ENCODE results near the gene GGA3. TPM values are rescaled to one million over a fixed set of nuclear protein-coding genes. Genes with fewer than 3 reads are reported as not detected.

Gene GGA3
- total and polyA plus RNA-seq, 2 experiments from 2014 or later = 22.5 to 54.3 TPM

GRCh38 chr17:75209061-75209460 is 52.3 kb downstream of the GGA3 start:
- H2AFZ ChIP-seq = no peak overlapping the region
- peaks cover 5% of the 10 kb centered on the region; the same call in 2 of the 3 replicates for H3K4me1 Mint-ChIP-seq
- H4K20me1 ChIP-seq (replicated peaks; ENCODE audit: insufficient read depth) = peaks cover 24% of the 10 kb centered on the region
- no peaks in the 10 kb centered on the region for H3K27me3 ChIP-seq (ENCODE audit: insufficient read depth)
- peaks cover 46% of the 10 kb centered on the region for H3K36me3 ChIP-seq (ENCODE audit: insufficient read depth)
- H3K4me3 Mint-ChIP-seq = no peak overlapping the region
- H3K9me3 Mint-ChIP-seq = no peaks in the 10 kb centered on the region; the same call in 2 of the 3 replicates
- 0 out of 2 replicates have a peak overlapping the region, but pooled peaks have one; percentile 26 for H3K27ac ChIP-seq (ENCODE audit: low read depth)
- H3K79me2 ChIP-seq (replicated peaks; ENCODE audit: insufficient read depth) = peaks cover 48% of the 10 kb centered on the region
- DNase-seq (ENCODE audit: low spot score) (no peak), ATAC-seq (no peak)
- no peak overlapping the region for H3K27ac Mint-ChIP-seq
- H3K9me2 ChIP-seq (ENCODE audit: insufficient read depth) = no peaks in the 10 kb centered on the region
- TF ChIP-seq REST (IDR thresholded peaks at IDR 0.05; ENCODE audit: unreplicated experiment) (no peak), EZH2 (IDR thresholded peaks at IDR 0.05; ENCODE audit: low read depth, unreplicated experiment) (no peak), EZH2phosphoT487 (IDR thresholded peaks at IDR 0.05; ENCODE audit: unreplicated experiment) (no peak), POLR2AphosphoS5 (IDR thresholded peaks at IDR 0.05; ENCODE audit: low read depth) (no peak), ZNF331 (CRISPR knock-in tag; IDR thresholded peaks at IDR 0.05; ENCODE audit: low read depth) (no peak)
- peaks cover 13% of the 10 kb centered on the region for H3K4me1 ChIP-seq (ENCODE audit: insufficient read depth)
- H3F3A ChIP-seq (replicated peaks; ENCODE audit: low read depth) = peaks cover 25% of the 10 kb centered on the region
- no peak overlapping the region for H3K4me2 ChIP-seq
- peaks cover 6% of the 10 kb centered on the region for H3K27me3 Mint-ChIP-seq (ENCODE audit: insufficient read depth, low read depth, poor library complexity)
- H3K36me3 Mint-ChIP-seq (ENCODE audit: low read depth) = peaks cover 53% of the 10 kb centered on the region
- no peak overlapping the region for H3K4me3 ChIP-seq

GRCh38 chr17:75208161-75208560 is 53.2 kb downstream of the GGA3 start:
- peaks cover 25% of the 10 kb centered on the region for H3F3A ChIP-seq (replicated peaks; ENCODE audit: low read depth)
- H3K27me3 ChIP-seq (ENCODE audit: insufficient read depth) = no peaks in the 10 kb centered on the region
- peaks cover 48% of the 10 kb centered on the region for H3K79me2 ChIP-seq (replicated peaks; ENCODE audit: insufficient read depth)
- Mint-ChIP-seq H3K36me3 (ENCODE audit: low read depth) (peaks cover 44% of the 10 kb centered on the region), H3K4me1 (peaks cover 5% of the 10 kb centered on the region; the same call in 2 of the 3 replicates), H3K27ac (no peak overlapping the region), H3K9me3 (no peaks in the 10 kb centered on the region; the same call in 2 of the 3 replicates), H3K27me3 (ENCODE audit: insufficient read depth, low read depth, poor library complexity) (peaks cover 6% of the 10 kb centered on the region), H3K4me3 (no peak overlapping the region)
- DNase-seq (ENCODE audit: low spot score) (no peak), ATAC-seq (no peak)
- H4K20me1 ChIP-seq (replicated peaks; ENCODE audit: insufficient read depth) = peaks cover 24% of the 10 kb centered on the region
- H3K4me3 ChIP-seq = no peak overlapping the region
- H3K36me3 ChIP-seq (ENCODE audit: insufficient read depth) = peaks cover 38% of the 10 kb centered on the region
- TF ChIP-seq ETS1 (IDR thresholded peaks at IDR 0.05) (no peak), JUNB (IDR thresholded peaks at IDR 0.05; ENCODE audit: unreplicated experiment) (no peak), REST (IDR thresholded peaks at IDR 0.05; ENCODE audit: unreplicated experiment) (no peak)
- TF ChIP-seq, protein P1, sequence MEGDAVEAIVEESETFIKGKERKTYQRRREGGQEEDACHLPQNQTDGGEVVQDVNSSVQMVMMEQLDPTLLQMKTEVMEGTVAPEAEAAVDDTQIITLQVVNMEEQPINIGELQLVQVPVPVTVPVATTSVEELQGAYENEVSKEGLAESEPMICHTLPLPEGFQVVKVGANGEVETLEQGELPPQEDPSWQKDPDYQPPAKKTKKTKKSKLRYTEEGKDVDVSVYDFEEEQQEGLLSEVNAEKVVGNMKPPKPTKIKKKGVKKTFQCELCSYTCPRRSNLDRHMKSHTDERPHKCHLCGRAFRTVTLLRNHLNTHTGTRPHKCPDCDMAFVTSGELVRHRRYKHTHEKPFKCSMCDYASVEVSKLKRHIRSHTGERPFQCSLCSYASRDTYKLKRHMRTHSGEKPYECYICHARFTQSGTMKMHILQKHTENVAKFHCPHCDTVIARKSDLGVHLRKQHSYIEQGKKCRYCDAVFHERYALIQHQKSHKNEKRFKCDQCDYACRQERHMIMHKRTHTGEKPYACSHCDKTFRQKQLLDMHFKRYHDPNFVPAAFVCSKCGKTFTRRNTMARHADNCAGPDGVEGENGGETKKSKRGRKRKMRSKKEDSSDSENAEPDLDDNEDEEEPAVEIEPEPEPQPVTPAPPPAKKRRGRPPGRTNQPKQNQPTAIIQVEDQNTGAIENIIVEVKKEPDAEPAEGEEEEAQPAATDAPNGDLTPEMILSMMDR (conservative IDR thresholded peaks at IDR 0.05; ENCODE audit: low read depth in 2 of 2) = no peak
- no peaks in the 10 kb centered on the region for H3K9me2 ChIP-seq (ENCODE audit: insufficient read depth)
- peaks cover 14% of the 10 kb centered on the region for H3K4me1 ChIP-seq (ENCODE audit: insufficient read depth)
- 0 out of 2 replicates have a peak overlapping the region, but pooled peaks have one; percentile 26 for H3K27ac ChIP-seq (ENCODE audit: low read depth)
- no peak overlapping the region for H2AFZ ChIP-seq
- H3K4me2 ChIP-seq = no peak overlapping the region

Data from GM23338 (cell line).